Keratinocyte (primary cell): ENCODE measurements around the gene SYF2.

Source experiments
- CTCF ChIP-seq, 3 experiments: IDR thresholded peaks in 1 of 3; conservative IDR thresholded peaks in 1 of 3; optimal IDR thresholded peaks in 1 of 3; 2 replicates in 2 of 3; 3 replicates in 1 of 3; pipeline versions ENCODE3 to v1.5.1; 2011; ENCODE audit warnings: low read length in 3 of 3, mild to moderate bottlenecking in 3 of 3, moderate library complexity in 2 of 3, control low read depth in 1 of 3, inconsistent platforms in 1 of 3; ENCODE audit not compliant: insufficient read depth in 2 of 3; ENCODE audit errors: extremely low read depth in 1 of 3
- EZH2 ChIP-seq: IDR thresholded peaks from one replicate; pipeline ENCODE4 v1.6.1; 2012; ENCODE audit warnings: inconsistent platforms, mild to moderate bottlenecking, low read length, moderate library complexity

- TF ChIP-seq EZH2 (no peak), CTCF (optimal IDR thresholded peaks at IDR 0.05 in 1 of 3, IDR thresholded peaks at IDR 0.05 in 1 of 3, conservative IDR thresholded peaks at IDR 0.05 in 1 of 3; ENCODE audit: extremely low read depth in 1 of 3, insufficient read depth in 2 of 3, low read length in 3 of 3) (no peak)
Observed at GRCh38 chr1:25187077-25187476, 45.2 kb downstream of the SYF2 start.
